Mammary epithelial cell (primary cell): ENCODE measurements around the gene SERTM2.

Experiments used
- CTCF ChIP-seq, 2 donors: IDR thresholded peaks in 1 of 2; conservative IDR thresholded peaks in 1 of 2; 2 replicates each; pipeline ENCODE4 v1.5.1; 2011 to 2012; ENCODE audit warnings: inconsistent platforms in 2 of 2, low read length in 2 of 2, mild to moderate bottlenecking in 2 of 2, control low read depth in 1 of 2, low read depth in 1 of 2; ENCODE audit not compliant: insufficient read depth in 1 of 2; ENCODE audit errors: extremely low read depth in 1 of 2
- EZH2 ChIP-seq: IDR thresholded peaks from 2 replicates; pipeline ENCODE4 v1.6.1; 2012; ENCODE audit warnings: low read length, inconsistent platforms, borderline replicate concordance

GRCh38 chrX:111568817-111569216, 57.4 kb downstream of the SERTM2 start:
- no peak for TF ChIP-seq CTCF (conservative IDR thresholded peaks at IDR 0.05 in 1 of 2, IDR thresholded peaks at IDR 0.05 in 1 of 2; ENCODE audit: extremely low read depth in 1 of 2, insufficient read depth in 1 of 2, low read depth in 1 of 2, low read length in 2 of 2)
- no peak for TF ChIP-seq EZH2
